Measurements from ENCODE around the gene CLCN2.
"Not testable (repeated sequence)": the region's sequence is repeated elsewhere in the genome, so short reads cannot be mapped to it uniquely, and the experiment has no call there.

CLCN2 gene

DNA sequence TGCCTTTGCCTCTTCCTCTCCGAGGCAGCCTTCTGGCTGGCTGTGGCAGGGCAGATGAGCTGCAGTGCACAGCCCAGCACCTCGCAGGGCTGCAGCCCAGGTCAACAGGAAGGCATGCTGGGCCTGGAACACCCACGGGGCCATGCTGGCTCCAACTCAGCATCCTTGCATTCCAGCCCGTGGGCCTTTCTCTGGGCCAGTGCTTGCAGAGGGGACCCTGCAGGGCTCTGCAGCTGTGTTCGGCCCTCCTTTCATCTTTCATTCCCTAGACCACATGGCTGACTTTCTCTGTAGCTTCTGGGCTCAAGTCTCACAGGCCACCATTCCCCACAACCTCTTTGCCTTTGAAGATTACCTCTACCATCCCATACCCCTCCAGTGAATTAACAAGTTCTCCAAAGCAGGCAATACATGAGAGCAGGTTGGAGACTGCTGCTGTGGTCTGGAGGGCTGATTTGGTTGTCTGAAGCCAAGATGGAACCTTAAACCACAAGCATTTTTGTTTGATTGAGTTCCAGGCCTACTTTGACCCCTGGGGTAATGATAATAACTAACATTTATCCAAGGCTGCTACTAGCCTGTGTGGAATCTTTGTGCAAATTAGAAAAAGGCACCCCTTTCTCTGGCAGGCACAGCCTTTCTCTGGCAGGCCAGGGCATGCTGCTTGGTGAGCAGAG lies 18.1 kb downstream of the CLCN2 start:
- no peak for DNase-seq

DNA sequence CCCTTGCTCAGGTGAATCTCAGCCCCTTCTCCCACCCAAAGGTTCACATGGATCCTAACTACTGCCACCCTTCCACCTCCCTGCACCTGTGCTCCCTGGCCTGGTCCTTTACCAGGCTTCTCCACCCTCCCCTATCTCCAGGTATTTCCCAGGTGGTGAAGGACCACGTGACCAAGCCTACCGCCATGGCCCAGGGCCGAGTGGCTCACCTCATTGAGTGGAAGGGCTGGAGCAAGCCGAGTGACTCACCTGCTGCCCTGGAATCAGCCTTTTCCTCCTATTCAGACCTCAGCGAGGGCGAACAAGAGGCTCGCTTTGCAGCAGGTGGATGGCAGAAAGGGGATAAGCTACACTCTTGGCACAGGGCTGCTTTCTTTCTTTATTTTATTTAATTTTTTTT lies 19.5 kb downstream of the CLCN2 start:
- DNase-seq: no peak

DNA sequence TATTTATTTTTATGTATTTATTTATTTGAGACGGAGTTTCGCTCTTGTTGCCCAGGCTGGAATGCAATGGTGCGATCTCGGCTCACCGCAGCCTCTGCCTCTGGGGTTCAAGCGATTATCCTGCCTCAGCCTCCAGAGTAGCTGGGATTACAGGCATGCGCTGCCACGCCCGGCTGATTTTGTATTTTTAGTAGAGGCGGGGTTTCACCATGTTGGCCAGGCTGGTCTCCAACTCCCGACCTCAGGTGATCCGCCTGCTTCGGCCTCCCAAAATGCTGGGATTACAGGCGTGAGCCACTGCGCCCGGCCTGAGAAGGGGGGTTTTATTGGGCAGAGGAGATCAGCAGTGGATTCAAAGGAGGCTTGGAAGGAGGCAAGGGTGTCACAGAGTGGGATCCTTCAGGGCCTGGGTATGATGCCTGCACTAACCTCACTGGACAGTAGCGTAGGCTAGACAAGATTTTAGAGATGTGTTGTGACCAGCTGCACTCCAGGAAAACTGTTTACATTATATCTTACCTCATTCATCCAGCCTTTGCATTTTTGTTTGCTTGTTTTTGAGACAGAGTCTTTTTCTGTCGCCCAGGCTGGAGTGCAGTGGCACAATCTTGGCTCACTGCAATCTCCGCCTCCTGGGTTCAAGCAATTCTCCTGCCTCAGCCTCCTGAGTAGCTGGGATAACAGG lies 21.8 kb downstream of the CLCN2 start:
- DNase-seq: not testable (repeated sequence)

DNA sequence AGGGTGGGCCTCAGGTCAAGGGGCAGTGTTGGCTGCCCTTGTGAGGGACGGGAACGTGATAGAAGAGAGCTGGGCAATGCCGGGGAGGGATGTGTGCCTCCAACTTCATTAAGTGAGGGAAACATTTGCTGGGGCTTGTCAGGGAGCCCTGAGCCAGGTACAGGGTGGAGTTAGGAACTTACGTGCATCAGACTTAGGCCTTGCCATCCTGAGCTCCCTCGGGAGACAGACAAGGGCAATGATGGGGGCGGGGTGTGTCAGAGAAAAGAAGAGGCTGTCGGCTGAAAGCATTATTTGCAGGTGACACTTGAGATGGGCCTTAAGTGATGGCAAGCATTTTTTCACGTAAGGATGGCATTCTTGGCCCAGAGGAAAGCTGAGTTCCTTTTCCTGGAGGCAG lies 22.4 kb downstream of the CLCN2 start:
- no peak for DNase-seq

DNA sequence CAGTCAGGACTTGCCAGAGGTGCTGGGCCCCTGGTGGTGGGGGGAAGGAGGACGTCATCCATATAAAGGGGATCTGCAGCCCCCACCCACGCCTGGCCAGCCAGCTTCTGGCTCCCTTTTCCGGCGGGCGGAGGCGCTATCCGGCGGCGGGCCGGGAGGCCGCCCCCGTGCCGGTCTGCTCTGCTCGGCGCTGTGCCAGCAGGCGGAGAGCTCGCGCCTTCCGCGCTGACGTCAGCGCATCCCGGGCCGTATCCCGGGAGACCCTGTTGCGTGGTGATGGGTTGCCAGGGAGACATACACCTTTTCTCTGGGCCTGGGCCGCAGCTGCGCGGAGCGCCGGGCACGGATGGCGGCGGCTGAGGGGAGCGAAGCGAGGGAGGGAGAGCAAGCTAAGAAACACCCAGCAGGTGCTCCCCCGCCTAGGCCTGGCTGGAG lies 22.9 kb downstream of the CLCN2 start:
- DNase-seq: no peak

DNA sequence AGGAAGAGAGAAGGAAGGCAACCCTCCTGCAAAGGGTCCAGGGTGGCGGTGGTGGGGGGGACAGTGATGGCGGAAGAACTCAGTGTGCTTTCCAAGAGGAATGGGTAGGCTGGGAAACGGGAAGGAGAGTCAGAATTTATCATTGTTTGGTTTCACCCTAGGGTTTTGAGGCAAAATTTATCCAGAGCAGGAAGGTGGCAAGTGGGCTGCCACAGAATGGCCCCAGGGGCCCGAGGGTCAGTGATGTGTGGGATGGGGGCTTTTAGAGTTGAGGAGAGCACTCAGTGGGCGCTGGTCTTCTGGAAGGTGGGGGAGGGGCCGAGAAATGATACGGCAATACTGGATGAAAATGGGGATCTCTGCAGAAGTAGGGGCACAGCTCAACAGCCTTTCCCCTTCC lies 23.4 kb downstream of the CLCN2 start:
- no peak for DNase-seq

DNA sequence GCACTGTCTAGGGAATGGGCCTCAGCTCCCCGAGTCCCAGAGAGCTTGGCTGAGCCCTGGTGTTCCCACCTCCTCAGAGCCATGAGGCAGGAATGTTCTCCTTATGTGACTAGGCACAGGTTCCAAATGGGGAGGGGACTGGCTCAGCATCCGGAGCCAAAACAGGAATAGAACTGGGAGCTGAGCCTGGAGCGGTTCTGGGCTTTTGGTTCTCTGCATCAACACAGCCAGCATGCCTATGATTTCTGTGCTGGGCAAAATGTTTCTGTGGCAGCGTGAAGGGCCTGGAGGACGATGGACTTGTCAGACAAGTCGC lies 24.0 kb downstream of the CLCN2 start, which contains the start of gene FAM131A:
Gene FAM131A (plus strand): TSS at position 202 of the 316 bp plus-strand sequence. CDS start 31 bp downstream, at position 233.
- no peak for DNase-seq

DNA sequence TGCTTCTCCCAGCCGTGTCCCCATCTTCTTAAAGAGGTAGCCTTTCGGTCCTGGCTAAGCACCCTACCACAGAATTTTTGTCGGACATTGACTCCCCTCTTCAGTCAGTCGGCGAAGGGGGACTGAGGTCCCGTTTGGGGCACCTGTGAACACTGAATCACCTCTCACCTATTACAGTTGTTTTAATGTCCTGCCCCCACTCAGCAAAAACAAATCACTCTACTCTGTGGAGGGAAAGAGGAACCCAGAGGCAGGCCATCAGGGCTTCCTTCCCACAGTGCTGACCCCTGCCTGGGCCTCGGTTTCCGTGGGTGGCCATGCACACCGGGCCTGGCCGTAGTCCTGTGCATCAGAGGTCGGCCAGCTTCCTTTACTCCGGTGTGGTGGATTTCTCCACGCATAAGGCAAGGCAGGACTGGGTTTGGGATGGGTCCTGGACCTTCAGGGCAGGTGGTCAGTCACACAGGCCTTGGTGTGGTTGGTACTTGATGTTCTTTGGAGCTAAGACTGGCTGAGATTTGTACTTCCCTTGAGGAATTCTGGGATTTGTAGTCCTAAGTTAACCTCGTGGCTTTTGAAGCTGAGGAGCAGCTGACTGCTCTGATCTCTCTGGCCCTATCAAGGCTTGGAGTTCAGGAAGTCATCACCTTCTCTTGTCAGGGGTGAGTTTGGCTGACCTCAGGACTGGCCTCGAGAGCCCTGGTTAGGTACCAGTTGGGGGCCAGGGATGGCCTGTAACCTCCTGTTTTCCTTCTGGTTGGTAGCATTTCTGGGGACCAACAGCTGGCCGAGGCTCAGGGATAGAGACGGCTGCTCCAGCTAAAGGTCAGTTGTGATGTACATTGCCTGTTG lies 24.6 kb downstream of the CLCN2 start:
- peak; percentile 44 for DNase-seq

DNA sequence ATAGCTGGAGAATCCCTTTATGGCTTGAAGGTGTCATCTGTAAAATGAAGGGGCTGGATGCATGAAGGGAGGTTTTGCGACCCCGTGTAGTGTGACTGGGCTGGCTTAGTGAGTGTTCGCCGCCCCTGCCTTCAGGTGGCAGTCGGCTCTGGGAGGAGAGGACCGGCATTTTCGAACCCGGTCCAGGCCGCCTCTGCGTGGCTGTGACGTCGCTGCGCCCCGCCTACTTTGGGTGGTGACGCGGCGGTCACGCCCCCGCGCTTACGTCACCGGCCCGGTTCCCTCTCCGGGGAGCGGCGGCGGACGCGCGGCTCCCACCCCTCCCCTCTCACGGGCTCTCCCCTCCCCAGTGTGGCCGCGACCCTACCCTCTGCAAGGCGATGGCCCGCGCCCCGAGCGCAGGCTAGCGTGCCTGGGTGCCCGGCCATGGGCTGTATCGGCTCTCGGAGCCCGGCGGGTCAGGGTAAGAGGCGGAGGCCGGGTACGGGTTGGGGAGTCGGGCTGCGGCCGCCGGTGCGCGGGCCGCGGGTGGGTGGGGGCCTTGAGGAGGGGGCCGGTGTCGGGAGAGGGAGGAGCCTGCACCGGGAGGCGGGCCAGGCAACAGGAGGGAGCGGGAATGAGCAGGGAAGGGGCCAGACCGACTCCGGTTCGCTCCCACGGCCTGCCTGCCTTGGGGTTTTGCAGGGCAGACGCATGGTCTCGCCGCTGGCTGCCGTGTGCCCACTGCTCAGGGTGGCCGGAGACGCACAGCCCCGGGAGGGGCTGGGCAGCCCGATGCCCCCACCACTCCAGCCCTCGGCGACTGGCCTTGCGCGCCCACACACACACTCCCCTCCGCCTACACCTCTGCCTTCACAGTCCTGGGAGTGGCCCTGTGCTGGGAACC lies 25.5 kb downstream of the CLCN2 start:
- peak; percentile 76 for DNase-seq

DNA sequence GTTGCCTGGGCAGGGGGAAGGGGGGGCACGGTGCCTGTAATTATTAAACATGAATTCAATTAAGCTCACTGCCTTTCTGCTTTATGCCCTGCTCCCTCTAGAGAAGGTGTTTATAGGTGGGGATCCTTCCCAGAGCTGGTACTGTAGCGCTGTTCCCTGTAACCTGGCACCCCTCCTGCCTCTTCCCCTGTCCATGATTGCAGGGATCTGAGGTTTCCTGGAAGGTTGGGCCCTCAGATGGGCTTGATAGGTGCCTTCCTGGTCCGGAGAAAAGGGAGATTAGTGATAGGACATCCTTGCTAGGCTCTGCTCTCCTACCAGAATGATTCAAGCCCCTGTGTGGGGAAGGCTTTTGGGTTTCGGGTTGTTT lies 26.1 kb downstream of the CLCN2 start:
- DNase-seq: no peak

DNA sequence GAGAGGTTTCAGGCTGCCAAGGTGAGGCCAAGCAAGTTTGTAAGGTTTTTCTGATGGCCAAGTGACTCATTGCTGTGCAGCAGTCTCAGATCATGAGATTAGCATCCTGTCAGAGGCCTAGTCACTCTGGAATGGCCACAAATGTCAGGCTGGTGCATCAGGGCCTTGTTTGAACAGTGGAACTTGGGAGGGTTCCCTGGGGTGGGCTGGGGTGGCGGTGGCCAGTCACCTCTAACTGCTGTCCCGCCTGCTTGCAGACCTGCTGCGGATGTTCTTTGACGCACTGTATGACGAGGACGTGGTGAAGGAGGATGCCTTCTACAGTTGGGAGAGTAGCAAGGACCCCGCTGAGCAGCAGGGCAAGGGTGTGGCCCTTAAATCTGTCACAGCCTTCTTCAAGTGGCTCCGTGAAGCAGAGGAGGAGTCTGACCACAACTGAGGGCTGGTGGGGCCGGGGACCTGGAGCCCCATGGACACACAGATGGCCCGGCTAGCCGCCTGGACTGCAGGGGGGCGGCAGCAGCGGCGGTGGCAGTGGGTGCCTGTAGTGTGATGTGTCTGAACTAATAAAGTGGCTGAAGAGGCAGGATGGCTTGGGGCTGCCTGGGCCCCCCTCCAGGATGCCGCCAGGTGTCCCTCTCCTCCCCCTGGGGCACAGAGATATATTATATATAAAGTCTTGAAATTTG lies 26.8 kb downstream of the CLCN2 start:
- DNase-seq: peak; percentile 83

DNA sequence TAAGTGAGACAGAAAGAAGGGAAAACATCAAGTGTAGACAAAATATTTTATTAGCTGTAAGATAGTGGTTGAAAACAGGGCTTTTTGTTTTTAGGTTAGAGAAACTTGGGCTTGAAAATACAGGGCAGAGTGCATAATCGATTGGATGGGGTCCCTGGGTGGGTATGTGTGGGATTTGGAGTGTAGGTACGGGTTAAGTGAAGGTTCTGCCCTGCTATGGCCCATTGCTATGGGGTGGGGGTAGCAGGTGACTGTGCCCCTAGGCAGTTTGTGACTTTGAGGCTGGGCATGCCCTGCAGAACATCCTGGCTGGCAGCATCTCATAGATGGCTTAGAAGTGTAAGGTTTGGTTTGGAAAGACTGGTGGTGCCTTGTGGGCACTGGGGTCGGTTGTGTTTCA lies 27.7 kb downstream of the CLCN2 start:
- DNase-seq: no peak

DNA sequence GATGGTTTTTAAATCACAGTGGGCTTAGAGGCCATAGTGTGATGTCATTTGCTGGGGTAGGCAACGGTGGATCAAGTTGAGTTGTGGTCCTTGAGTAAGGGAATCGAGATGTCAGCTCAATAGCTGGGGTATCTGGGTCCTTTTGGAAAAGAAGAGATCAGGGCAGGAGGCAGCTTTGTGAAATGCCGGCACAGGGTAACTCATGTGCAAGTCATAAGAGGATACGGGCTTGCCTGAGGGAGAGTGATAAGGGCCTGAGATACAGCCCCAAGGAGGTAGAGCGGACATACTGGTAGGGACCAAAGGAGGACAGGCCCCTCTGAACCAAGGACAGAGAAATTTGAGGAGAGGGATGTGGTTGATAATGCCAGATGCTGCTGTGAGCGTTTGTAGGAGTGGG lies 28.2 kb downstream of the CLCN2 start:
- no peak for DNase-seq

DNA sequence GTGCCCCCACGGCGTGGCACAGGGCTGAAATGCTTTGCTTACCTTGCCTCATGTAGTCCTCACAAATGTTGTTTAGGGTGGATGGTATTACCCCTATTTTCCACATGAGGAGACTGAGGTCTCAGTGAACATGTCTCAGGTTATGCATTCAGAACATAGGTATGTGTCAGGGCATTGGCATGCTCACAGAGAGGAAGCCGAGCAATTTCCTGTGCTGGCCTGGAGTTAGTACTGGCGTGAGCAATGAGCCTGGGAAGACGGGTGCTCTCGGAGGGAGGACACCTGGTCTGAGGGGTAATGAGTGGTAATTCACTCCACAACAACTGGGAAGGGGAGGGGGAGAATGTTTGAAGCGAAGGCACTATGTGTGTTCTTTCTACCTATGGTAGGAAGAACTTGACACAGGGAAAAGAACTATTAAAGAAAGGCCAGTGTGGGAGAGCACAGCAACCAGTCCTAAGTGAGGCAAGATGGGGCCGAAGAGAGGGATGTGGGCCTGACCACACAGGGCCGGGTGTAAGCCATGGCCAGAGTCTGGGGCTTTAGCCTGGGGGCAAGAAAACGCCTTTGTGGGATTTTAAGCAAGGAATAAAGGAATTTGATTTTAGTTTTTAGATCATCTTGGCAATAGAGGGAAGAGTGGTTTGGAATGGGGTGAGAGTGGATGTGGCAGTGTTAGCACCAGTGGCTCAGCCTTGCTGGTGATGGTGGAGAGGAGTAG lies 28.9 kb downstream of the CLCN2 start:
- DNase-seq: peak; percentile 96

DNA sequence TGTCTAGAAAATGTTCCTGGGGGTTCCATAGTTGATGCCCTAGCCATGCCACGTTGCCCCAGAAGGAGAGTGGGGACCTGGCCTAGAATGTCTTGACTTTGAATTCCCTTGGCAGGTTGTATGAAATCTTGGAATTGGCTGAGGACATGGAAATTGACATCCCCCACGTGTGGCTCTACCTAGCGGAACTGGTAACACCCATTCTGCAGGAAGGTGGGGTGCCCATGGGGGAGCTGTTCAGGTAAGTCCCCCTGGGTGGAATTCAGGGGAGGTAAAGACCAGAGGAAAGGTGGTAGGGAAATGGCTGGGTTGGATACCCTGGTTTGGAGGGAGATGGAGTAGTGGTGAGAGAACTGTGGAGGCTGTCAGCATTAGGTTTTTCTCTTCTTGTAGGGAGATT lies 32.9 kb downstream of the CLCN2 start:
- DNase-seq: no peak

DNA sequence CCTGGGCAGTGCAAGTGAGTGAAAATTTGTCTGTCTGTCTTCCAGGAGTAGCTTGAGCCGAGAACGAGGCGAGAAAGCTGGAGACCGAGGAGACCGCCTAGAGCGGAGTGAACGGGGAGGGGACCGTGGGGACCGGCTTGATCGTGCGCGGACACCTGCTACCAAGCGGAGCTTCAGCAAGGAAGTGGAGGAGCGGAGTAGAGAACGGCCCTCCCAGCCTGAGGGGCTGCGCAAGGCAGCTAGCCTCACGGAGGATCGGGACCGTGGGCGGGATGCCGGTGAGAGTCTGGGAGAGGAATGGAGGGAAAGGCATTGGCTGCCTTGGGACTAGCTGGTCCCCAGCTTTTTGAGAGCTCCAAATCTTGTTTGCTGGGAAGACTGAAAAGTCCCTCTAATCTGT lies 34.2 kb downstream of the CLCN2 start:
- no peak for DNase-seq

DNA sequence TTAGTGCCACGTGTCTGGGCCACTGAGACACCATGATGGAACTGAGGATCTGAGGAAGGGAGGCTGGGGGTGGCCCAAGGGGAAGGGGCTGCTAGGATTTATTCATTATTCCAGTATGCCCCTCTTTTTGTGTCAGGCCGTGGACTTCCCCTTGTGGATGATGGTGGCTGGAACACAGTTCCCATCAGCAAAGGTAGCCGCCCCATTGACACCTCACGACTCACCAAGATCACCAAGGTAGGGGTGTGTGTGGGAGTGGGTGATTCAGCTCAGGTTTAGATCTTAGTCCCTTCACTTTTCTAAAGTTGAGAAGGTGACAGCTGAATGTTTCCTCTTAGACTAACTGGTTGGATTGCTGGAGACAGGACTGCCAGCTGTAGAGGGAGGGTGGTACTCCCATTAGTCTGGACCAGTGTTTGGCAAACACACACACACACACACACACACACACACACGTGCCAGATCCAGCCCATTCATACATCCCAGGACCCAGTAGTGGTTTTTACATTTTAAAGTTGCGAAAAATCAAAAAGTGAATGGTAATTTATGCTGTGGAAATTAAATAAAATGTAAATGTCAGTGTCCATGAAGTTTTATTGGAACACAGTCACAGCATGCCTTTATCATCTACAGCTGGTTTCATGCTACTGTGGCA lies 35.6 kb downstream of the CLCN2 start:
- DNase-seq: no peak

DNA sequence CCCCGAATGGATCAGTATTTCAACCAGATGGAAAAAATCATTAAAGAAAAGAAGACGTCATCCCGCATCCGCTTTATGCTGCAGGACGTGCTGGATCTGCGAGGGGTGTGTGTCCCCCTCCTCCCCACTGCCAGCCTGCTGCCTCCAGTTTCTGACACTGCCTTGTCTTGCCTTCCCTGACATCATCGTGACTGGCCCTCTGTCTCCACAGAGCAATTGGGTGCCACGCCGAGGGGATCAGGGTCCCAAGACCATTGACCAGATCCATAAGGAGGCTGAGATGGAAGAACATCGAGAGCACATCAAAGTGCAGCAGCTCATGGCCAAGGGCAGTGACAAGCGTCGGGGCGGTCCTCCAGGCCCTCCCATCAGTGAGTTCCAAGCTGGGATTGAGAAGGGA lies 36.1 kb downstream of the CLCN2 start:
- no peak for DNase-seq

DNA sequence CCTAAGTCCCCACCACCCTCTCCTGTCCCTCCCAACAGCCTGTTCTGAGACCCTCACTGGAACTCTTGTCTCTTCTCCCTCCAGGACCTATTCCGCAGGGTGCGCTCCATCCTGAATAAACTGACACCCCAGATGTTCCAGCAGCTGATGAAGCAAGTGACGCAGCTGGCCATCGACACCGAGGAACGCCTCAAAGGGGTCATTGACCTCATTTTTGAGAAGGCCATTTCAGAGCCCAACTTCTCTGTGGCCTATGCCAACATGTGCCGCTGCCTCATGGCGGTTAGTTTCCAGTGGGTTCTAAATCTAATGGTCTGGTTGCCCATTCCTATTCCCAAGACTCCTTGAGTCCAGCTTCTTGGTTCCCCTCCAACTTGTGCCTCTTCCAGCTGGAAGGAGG lies 37.7 kb downstream of the CLCN2 start:
- DNase-seq: no peak

DNA sequence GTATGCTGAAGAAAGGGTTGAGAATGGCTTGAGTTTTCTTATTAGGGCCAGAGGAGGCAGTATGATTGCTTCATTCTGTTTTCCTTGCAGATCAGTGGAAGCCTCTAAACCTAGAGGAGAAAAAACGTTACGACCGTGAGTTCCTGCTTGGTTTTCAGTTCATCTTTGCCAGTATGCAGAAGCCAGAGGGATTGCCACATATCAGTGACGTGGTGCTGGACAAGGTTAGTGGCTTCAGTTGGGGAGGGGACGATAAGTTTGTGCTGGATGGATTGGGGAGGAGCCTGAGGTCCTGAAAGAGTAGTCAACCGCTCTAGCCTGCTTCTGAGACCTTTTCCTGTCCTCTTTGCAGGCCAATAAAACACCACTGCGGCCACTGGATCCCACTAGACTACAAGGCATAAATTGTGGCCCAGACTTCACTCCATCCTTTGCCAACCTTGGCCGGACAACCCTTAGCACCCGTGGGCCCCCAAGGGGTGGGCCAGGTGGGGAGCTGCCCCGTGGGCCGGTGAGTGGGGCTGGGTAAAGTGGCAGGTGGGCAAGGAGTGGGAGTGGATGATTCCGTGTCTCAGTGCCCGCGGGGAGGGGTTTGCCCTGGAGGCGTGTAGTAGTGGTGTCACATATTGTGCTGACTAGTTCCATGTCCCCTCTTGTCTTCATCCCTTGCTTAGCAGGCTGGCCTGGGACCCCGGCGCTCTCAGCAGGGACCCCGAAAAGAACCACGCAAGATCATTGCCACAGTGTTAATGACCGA lies 38.5 kb downstream of the CLCN2 start:
- no peak for DNase-seq
